A673 (cell line): ENCODE results near the gene ZNF516.

Experiments
- EZH2 ChIP-seq: fragments of 200-600 bp; sonication (generic); IDR thresholded peaks from 2 replicates; pipeline ENCODE4 v1.6.1; 2017; ENCODE audit warnings: borderline replicate concordance, low read depth, mild to moderate bottlenecking, mixed read lengths, antibody characterized with exemption, low read length; ENCODE audit not compliant: poor library complexity, severe bottlenecking
- TF ChIP-seq, protein P1 (sequence below): fragments of 300-800, 200-600 bp; sonication (generic); conservative IDR thresholded peaks from 2 replicates; pipeline ENCODE4 v1.5.1; 2017; ENCODE audit warnings: low read depth, mild to moderate bottlenecking, antibody characterized with exemption, low read length, moderate library complexity, mixed read lengths

DNA sequence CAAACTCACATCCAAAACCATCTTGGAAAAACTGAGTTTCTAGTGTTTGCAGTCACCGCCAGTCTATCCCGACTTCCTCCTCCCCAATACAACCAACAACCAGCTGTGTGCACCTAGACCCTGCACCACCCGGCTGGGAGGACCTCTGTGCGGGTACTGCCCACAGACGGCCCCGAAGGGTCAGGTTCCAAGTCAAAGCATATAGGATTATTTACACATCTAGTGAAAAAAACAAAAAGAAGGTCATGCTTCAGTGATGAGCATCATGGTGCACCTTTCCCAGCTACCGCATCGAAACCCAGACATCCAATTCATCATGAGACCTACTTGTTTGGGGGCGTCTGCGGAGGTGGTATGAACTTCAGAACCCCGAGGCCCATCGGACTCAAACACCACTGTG is 124.8 kb downstream of the ZNF516 start:
- TF ChIP-seq, protein P1, sequence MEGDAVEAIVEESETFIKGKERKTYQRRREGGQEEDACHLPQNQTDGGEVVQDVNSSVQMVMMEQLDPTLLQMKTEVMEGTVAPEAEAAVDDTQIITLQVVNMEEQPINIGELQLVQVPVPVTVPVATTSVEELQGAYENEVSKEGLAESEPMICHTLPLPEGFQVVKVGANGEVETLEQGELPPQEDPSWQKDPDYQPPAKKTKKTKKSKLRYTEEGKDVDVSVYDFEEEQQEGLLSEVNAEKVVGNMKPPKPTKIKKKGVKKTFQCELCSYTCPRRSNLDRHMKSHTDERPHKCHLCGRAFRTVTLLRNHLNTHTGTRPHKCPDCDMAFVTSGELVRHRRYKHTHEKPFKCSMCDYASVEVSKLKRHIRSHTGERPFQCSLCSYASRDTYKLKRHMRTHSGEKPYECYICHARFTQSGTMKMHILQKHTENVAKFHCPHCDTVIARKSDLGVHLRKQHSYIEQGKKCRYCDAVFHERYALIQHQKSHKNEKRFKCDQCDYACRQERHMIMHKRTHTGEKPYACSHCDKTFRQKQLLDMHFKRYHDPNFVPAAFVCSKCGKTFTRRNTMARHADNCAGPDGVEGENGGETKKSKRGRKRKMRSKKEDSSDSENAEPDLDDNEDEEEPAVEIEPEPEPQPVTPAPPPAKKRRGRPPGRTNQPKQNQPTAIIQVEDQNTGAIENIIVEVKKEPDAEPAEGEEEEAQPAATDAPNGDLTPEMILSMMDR, result no peak
- TF ChIP-seq EZH2, result no peak
